Measurements from ENCODE around the gene CCDC187.
A peak's percentile ranks its signal among the peaks of the same experiment; 100 is the strongest.
"Not testable (repeated sequence)": the region's sequence is repeated elsewhere in the genome, so short reads cannot be mapped to it uniquely, and the experiment has no call there.

Gene CCDC187

DNA sequence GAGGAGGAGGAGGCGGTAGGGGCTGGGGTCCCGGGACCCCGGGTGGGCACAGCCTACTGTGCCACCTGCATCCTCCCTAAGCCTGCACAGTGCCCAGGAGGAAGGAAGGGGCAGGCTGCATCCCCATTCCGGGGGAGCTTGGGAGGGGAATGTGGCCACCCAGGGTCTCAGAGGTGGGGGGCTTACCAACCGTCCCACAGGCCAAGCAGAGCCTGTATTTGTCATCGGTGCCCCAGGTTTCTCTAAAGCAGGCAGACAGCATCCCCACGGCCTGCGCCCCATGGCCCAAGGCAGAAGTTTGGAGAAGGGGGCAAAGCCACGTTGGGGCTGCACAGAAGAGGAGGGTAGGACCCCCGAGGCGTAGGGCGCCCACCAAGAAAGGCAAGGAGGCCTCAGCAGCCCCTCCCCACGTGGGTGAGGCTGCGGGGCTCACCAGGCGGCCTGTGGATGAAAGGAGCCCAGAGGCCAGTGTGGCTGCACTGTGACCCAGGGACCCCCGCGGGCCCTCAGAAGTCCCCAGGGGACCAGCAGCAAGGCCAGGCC is 22.9 kb upstream of the CCDC187 start:
- DNase-seq: no peak

DNA sequence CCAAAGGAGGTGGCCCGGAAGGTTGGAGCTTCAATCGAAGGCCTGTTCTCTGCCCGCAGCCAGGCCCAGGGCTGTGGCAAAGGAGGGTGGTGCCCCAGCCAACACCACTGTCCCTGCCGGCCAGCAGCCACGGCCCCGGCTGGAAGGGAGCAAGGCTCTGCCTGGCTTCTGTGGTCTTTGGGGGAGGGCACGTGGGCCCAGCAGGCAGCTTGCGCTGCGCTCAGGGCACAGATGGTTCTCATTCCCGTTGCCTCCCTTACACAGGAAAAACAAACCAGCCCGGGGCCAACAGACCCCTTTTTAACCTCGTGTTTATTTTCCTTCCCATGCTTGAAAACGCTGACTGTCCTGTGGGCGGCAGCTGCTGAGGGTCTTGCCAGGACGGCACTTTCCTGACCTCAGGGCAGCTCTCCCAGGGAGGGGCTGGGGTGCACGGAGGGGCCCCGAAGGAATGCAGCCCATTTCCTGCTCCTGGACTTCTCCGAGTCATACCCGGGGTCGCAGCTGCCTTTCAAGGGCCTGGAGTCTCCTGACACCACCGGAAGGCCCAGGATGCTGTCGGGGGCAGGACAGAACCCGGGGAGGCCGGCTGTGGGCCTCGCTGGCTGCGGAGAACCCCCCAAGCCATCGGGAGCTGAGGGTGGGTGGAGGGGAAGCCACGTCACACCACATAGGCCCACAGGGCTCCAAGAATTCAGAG is 22.3 kb upstream of the CCDC187 start:
- no peak for DNase-seq

DNA sequence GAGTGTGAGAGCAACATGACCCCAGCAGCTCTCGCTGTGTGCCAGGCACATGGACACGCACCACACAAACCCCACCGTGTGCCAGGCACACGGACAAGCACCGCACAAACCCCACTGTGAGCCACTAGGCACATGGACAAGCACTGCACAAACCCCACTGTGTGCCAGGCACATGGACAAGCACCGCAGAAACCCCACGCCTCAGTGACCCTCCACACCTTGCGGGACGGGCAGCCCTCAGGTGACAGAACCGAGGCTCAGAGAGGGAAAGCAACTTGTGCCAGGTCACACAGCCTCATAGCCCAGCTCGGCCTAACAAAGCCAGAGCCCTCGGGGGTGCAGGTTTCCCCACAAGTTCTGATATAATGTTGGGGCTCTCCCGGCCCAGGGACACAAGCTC is 21.5 kb upstream of the CCDC187 start:
- DNase-seq: no peak

DNA sequence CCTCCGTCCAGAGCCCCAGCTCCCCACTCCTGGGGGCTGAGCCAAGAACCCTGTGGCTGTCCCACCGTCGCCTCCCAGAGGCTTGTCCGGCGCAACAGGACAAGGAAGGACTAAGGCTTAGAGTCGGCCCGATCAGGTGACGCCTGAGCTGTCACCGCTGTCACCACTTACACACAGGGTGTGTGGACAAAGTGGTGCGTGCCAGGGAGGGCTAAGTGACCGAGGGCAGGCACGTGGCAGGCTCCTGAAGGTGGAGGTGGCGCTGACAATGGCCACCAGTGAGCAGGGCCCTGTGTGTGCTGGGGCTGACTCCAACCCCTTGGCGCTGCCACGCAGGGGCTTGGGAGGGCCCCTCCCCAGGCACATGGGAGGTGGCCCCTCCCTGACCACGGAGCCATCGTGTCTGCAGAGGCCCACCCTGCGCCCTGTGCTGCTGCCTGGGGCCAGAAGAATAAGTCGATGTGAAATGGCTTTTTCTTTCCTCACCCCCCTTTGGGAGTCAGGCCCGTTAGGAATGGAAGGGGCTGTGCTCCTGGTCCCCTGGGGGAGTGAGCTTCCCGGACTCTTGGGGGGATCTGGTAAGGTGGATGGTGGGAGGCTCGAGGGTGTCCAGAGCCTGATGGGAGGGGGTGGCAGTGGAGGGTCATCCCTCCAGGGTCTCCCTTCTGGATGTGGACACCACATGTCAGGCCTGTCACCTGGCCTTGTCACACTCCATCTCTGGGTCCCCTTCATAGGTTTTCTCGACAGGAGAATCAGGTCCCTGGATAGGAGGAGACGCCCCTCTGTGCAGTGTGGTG is 20.8 kb upstream of the CCDC187 start:
- DNase-seq: no peak

DNA sequence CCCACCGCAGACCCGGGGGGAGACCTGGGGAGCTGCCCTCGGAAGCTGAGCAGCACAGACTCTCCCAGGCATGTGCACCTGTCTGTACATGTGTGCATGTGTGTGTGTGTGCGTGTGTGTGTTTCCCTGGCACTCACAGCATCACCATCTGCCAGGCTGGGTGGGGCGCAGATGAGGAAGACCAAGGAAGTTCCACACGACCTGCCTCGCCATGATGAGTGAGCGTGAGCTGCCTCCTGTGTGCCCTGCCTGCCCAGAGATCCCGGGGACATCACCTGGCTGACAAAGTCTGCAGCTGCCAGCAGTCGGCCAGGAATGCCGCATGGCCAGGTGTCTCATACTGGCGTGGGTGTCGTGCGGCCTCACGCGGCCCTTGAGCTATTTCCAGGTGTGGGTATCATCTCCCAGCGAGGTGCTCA is 19.5 kb upstream of the CCDC187 start:
- DNase-seq: no peak

DNA sequence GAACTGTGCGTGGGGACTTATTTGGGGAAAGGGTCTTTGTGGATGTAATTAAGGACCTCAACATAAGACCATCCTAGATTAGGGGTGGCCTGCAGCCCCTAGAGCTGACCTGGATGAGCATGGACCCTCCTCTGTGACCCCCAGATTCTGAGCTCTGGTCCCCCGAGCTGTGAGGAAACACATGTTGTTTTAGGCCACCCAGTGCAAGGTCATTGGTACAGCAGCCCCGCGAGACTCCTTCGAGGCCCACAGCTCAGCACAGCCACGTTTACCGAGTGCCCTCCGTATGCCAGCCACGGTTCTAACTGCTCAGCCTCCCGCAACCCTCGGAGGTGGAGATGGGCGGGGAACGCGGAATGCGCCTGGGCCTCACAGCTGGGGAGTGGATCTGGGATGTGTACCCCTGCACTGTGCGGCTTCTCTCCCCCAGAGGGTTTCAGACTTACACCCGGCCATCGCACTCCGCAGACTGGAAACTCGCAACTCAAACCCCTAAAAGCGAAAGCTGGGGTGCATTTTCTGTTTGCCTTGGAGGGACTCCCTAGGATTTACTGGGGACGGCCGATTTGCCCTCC is 18.9 kb upstream of the CCDC187 start:
- no peak for DNase-seq

DNA sequence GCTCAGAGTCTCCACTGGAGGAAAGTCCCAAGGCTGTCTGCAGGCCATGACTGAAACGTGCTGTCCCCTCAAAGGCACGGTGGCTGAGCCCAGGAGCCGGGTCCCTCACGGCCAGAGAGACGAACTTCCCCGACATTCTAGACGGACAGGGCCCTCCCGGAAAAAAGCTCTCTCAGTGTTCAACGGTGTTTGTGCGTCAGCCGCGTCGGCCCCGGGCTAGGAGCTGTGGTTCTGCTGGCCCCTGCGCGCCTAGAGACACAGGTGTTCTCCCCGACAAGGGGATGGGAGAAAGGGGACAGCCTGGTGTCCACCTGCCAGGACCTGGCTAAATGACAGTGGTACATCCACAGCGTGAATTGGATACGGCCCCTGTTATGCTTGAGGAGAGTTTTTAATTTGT is 17.7 kb upstream of the CCDC187 start:
- DNase-seq: no peak

DNA sequence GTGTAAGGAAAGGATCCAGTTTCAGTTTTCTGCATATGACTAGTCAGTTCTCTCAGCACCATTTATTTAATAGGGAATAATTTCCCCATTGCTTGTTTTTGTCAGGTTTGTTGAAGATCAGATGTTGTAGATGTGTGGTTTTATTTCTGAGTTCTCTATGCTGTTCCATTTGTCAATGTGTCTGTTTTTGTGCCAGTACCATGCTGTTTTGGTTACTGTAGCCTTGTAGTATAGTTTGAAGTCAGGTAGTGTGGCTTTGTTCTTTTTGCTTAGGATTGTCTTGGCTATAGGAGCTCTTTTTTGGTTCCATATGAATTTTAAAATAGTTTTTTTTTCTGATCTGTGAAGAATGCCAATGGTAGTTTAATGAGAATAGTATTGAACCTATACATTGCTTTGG is 17.1 kb upstream of the CCDC187 start:
- DNase-seq: not testable (repeated sequence)

DNA sequence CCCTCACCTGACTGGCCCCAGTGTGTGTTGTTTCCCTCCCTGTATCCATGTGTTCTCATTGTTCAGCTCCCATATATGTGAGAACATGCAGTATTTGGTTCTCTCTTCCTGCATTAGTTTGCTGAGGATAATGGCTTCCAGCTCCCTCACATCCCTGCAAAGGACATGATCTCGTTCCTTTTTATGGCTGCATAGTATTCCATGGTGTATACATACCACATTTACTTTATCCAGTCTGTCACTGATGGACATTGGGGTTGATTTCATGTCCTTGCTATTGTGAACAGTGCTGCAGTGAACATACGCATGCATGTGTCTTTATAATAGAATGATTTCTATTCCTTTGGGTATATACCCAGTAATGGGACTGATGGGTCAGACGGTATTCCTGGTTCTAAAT is 16.1 kb upstream of the CCDC187 start:
- not testable (repeated sequence) for DNase-seq

DNA sequence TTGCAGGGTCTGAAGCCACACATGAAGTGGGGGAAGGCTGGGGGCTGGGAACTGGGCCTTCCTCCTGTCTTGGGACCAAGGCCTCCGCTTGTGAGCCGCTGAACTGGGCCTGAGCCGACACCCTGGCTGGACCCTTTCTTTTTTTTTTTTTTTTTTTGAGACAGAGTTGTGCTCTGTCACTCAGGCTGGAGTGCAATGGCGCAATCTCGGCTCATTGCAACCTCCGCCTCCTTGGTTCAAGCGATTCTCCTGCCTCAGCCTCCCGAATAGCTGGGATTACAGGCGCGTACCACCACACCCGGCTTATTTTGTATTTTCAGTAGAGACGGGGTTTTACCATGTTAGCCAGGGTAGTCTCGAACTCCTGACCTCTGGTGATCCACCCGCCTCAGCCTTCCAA is 15.3 kb upstream of the CCDC187 start:
- not testable (repeated sequence) for DNase-seq

DNA sequence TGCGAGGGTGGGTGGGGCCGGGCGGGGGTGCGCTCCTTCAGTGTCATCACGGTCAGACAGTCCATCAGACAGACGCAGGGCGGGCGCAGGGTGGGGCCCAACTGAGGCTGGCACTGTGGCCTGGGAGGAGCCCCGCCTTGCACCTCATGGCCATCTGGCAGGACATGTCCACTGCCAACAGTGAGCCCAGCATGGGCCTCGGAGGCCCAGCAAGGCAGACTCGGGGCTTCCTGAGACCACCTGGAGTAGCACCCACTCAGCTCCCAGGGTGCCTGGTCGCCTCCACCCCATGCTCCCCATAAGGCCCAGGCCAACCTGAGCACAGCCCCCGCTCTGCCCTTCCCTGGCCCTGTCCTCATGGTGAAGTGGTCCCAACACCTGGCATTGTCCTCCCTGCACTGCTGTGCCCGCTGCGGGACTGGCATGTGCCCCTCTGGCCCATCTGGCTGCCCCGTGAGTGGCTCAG is 14.9 kb upstream of the CCDC187 start:
- no peak for DNase-seq

DNA sequence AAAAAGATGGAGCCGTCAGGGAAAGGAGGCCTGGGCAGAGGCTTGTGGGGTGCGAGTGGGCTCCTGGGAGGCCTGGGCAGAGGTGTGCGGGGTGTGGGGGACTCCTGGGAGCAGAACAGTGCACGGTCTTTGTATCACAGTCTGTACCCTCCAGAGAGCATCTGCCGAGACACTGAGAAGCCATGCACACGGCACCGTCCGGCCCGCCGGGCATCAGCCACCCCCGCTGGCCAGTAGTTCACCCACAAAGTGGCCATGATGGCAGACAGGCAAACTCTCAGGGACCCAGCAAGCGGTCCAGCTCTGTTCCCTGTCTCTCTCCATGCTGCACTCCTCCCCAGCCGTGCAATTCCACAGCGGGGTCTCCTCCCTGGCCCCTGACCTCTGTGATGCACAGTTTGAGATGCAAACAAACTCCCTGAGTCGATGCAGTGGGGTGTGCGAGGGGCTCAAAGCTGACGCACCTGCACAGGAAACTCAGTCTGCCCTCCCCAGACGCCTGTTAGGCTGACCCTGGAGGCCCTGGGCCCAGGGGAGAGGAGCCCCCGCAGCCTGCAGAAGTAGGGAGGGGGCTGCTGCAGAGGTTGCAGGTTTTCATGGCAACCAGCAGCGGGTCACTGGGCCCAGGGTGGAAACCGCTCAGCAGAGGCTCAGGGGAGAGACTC is 14.3 kb upstream of the CCDC187 start:
- no peak for DNase-seq

DNA sequence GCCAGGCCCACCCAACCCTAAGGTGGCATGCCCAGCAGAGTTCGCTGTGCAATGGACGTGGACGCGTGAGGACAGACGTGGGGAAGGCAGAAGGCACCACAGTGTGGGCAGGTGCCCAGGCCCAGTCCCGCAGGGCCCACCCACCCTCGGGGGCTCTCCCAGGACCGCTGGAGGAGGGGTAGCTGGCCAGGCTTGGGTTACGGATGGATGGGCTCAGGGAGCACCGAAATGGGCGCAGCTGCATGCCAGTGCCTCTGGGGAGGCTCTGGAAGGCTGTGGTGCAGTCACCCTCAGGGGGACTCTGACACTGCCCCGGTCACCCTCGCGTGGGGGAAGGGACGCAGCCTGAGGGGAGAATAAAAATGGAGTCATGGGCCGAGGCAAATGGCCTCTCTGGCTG is 13.8 kb upstream of the CCDC187 start:
- DNase-seq: no peak

DNA sequence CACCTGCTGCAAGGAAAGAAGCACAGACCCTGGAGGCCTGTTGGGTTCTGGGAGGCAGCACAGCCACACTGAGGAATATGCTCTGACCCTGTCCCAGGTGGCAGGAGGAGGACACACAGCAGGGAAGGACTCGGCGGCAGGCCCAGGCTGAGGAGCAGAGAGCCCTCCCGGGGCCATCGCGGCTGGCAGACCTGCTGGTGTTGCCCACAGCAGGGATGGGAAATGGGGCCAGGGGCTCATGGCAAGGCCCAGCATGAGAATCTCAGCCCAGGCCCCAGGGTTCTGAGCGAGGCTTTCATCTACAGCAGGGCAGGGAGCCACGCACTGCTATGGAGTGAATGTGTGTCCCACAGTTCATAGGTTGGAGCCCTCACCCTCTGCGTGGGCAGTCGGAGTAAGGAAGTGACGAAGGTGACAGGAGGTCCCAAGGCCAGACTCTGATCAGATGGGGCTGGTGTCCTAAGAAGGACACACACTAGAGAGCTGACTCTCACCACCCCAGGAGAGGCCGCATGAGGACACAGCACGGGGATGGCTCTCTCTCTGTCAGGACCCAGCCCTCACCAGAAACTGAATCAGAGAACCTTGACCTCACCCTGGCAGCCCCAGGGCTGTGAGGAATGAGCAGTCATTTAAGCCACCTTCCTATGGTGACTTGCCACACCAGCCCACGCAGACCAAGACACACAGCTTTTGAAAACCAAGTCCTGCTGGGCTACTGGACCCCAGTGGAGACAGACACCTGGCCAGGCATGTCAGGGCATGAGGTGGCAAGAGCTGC is 13.2 kb upstream of the CCDC187 start:
- DNase-seq: no peak

DNA sequence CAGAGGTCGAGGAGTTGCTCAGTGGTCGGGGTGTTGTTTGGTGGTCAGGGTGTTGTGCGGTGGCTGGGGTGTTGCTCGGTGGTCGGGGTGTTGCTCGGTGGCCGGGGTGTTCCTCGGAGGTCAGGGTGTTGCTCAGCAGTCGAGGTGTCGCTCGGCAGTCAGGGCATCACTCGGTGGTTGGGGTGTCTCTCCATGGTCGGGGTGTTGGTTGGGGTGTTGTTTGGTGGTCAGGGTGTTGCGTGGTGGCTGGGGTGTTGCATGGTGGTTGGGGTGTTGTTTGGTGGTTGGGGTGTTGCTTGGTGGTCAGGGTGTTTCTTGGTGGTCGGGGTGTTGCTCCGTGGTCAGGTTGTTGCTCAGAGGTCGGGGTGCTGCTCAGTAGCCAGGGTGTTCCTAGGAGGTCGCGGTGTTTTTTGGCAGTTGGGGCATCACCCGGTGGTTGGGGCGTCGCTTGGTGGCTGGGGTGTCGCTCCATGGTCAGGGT is 12.4 kb upstream of the CCDC187 start:
- no peak for DNase-seq

DNA sequence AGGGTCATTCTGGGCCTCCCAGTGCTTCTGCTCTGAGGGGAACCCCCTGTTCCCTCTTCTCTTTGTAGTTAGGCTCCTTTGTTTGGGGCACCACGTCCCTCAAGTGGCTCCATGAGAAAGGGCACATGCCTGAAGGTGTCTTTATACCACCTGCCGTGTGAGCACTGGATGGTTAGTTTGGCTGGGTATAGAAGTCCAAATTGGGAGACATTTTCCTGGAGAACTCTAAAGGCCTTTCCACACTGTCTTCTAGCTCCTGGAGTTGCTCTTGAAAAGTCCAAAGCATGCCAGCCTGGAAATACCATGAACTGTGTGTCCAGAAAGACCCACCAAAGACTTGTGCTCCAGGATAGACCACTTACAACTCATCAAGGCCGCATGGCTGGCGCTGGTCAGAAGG is 11.1 kb upstream of the CCDC187 start:
- DNase-seq: no peak

DNA sequence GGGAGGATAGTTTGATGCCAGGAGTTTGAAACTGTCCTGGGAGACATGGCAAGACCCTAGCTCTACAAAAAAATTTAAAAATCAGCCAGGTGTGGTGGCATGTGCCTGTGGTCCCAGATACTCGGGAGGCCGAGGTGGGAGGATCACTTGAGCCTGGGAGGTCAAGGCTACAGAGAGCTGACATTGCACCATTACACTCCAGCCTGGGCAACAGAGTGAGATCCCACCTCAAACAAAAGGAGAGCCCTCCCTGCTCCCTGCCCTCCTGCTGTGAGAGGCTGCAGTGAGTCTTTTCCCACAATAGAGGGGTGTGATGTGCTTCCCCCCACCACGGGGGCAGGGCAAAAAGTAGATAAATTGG is 10.1 kb upstream of the CCDC187 start:
- DNase-seq: no peak

DNA sequence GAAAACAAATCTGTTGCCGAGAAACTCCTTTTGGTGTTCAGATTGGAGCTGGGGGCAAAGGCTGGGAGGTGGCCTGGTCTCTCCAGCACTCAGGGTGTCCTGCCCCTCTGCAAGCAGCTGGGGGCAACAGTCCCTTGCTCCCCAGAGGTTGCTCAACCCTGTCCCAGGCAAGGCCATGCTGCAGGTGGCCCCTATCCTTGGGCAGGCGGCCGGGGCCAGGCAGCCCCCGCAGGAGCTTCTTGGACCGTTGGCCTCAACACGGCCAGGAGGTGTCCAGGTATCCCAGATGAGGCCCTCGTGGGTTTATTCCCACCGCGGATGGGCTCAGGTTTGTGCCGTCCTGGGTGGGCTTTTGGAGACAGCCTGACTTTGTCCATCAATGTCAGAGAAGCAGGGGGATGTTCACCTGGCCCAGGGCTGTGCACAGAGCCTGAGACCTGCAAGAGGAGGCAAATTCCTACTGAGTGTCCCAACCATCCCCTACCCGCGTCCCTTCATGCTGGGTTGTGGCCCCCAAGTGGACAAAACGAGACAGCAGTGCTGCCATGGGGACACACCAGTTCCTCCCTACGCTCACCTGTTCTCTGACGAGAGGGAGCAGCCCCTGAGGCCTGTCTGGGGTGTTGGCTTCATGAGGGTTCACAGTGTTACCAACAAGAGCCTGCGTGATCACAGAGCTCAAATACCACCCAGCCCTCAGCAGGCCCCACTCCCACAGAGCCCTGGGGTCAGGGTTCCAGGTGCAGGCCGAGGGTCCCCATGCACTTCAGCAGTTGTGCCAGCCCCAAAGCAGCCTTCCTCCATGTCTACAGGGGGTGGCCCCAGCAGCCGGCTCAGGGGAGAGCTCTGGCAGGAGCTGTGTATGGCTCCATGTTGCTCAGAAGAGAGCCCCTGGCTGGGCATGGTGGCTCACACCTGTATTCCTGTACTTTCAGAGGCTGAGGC is 9.5 kb upstream of the CCDC187 start:
- DNase-seq: no peak

DNA sequence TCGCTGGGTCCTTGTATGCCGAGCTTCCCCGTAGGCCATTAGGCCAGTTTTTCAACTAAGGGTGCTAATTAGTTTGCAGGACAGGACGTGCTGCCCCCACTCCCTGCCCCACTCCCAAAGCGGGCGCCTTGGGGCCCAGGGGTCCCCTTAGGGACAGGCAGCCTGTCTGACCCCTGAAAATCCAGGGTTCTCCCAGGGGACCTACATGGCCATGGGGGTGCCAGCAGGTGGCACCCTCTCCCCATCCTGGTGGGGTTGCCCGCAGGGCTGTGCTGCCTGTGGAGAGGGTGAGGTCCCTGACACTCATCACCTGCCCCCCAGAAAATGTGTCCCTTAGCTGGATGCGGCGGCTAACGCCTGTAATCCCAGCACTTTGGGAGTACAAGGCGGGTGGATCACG is 8.5 kb upstream of the CCDC187 start:
- DNase-seq: peak; percentile 24

DNA sequence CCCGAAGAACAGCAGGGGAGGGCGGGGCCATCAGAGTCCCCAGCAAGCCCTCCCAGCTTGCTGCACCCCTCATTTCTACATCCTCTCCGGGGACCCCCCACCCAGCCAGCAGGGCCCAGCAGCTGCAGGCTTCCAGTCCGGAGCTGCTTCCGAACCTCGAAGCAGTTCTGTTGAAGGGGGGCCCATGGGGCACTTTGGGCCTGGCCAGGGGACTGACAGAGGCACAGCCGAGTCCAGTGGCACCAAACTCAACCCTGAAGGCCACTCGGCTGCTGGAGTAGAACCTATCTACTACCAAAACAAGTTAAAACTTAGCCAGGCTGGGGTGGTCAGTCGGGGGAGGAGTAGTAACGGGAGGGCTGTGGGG is 8.1 kb upstream of the CCDC187 start:
- DNase-seq: no peak
